BJ (cell line): ENCODE results near the gene DNAJC17. TPM values are rescaled to one million over a fixed set of nuclear protein-coding genes. Genes with fewer than 3 reads are reported as not detected.

ENCODE experiments used
- CTCF ChIA-PET: fragments of 350-600 bp; formaldehyde crosslinking; extraction: SDS; loops from one replicate; lab custom pipeline; 2021; ENCODE audit warnings: antibody characterized with exemption, inconsistent platforms; lab: Yijun Ruan, JAX
- POLR2A ChIA-PET: fragments of 300-600 bp; sonication (Branson Sonifier 250); formaldehyde crosslinking; extraction: SDS; loops from one replicate; lab custom pipeline; 2021; ENCODE audit warnings: antibody characterized with exemption; lab: Charles Lee
- DNase-seq: peaks from one replicate; pipeline ENCODE4 v3.0.0-alpha.2; 2011; ENCODE audit warnings: low read depth
- H3K27me3 ChIP-seq: 2 replicates; pipeline ENCODE4 v1.6.0; 2011; ENCODE audit warnings: low read length; ENCODE audit not compliant: control insufficient read depth, insufficient read depth
- H3K36me3 ChIP-seq: 2 replicates; pipeline ENCODE4 v1.5.1; 2011; ENCODE audit warnings: low read length; ENCODE audit not compliant: control insufficient read depth, insufficient read depth
- H3K4me3 ChIP-seq: 2 replicates; pipeline ENCODE4 v1.5.1; 2011; ENCODE audit warnings: low read depth, mild to moderate bottlenecking, control low read depth, low read length
- CTCF ChIP-seq: IDR thresholded peaks from 2 replicates; pipeline ENCODE4 v1.5.1; 2011; ENCODE audit warnings: low read depth, mild to moderate bottlenecking, control low read depth, inconsistent platforms, low read length, moderate library complexity; ENCODE audit not compliant: insufficient read depth
- polyA plus RNA-seq: library from polyadenylated mRNA; depleted of rRNA; stranded (reverse); fragments of >200 nt; gene quantifications from 2 replicates; pipeline ENCODE4 v1.2.3, GENCODE V29; 2011

DNAJC17 gene
- polyA plus RNA-seq, 1 experiment = 37.1 TPM

- CTCF ChIA-PET = interaction anchor here (0.9 to 1.1 kb wide), 2 partner anchors 9 to 12 kb away, joined by 3 read pairs; no protein-coding TSS in a partner anchor
- peaks cover 31% of the 10 kb centered on the region for H3K36me3 ChIP-seq
- POLR2A ChIA-PET = no interaction called here
Observed at GRCh38 chr15:40776537-40777141, 30.6 kb downstream of the DNAJC17 start.

GRCh38 chr15:40775740-40776536 lies 31.3 kb downstream of the DNAJC17 start:
- TF ChIP-seq CTCF = no peak
- DNase-seq = no peak
- ChIA-PET CTCF (interaction anchor here (0.9 to 1.1 kb wide), 2 partner anchors 10 to 12 kb away, joined by 3 read pairs; no protein-coding TSS in a partner anchor), POLR2A (no interaction called here)
- Histone ChIP-seq H3K27me3 (no peaks in the 10 kb centered on the region), H3K36me3 (peaks cover 31% of the 10 kb centered on the region), H3K4me3 (no peak overlapping the region)

More at GRCh38 chr15:40776537-40777141, 30.6 kb downstream of the DNAJC17 start:
- DNase-seq = no peak
- no peak for TF ChIP-seq CTCF
- Histone ChIP-seq H3K4me3 (no peak overlapping the region), H3K27me3 (no peaks in the 10 kb centered on the region)

GRCh38 chr15:40775007-40775406 lies 32.3 kb downstream of the DNAJC17 start:
- Histone ChIP-seq H3K36me3 (peaks cover 35% of the 10 kb centered on the region), H3K4me3 (no peak overlapping the region), H3K27me3 (no peaks in the 10 kb centered on the region)
- ChIA-PET CTCF (no interaction called here), POLR2A (no interaction called here)
- no peak for DNase-seq
- no peak for TF ChIP-seq CTCF

- peaks cover 33% of the 10 kb centered on the region for H3K36me3 ChIP-seq
Observed at GRCh38 chr15:40773902-40774301, 33.4 kb downstream of the DNAJC17 start.

More at GRCh38 chr15:40773902-40774301, 33.4 kb downstream of the DNAJC17 start:
- DNase-seq = no peak
- ChIA-PET CTCF (no interaction called here), POLR2A (no interaction called here)
- TF ChIP-seq CTCF = no peak
- H3K4me3 ChIP-seq = no peak overlapping the region
- H3K27me3 ChIP-seq = no peaks in the 10 kb centered on the region
